Measurements from ENCODE around the gene NDUFC2.
"Not testable (repeated sequence)": the region's sequence is repeated elsewhere in the genome, so short reads cannot be mapped to it uniquely, and the experiment has no call there.

Gene NDUFC2

GRCh38 chr11:78078218-78079167 lies 1.2 kb downstream of the NDUFC2 start:
- no peak for DNase-seq

- DNase-seq, result not testable (repeated sequence)
Measured at GRCh38 chr11:78077592-78077991, 2.1 kb downstream of the NDUFC2 start.

- no peak for DNase-seq
Measured at GRCh38 chr11:78076733-78077403, 2.8 kb downstream of the NDUFC2 start.

- no peak for DNase-seq
Measured at GRCh38 chr11:78074756-78075155, 4.9 kb downstream of the NDUFC2 start.

GRCh38 chr11:78072455-78072854 lies 7.2 kb downstream of the NDUFC2 start:
- DNase-seq, result no peak

- DNase-seq, result no peak
Measured at GRCh38 chr11:78071717-78072116, 7.9 kb downstream of the NDUFC2 start.

GRCh38 chr11:78070621-78071020 lies 9.0 kb downstream of the NDUFC2 start:
- DNase-seq, result no peak

- DNase-seq, result no peak
Measured at GRCh38 chr11:78069465-78069864, 10.2 kb downstream of the NDUFC2 start.

- DNase-seq, result no peak
Measured at GRCh38 chr11:78067704-78068103, 12.0 kb downstream of the NDUFC2 start.

- DNase-seq, result no peak
Measured at GRCh38 chr11:78066471-78066870, 13.2 kb downstream of the NDUFC2 start.

GRCh38 chr11:78065203-78065602 lies 14.5 kb downstream of the NDUFC2 start:
- no peak for DNase-seq

GRCh38 chr11:78063440-78064181 lies 16.1 kb downstream of the NDUFC2 start, which contains the start of gene THRSP:
TSS of gene THRSP (plus strand) at chr11:78063861. CDS start at chr11:78063882, 21 bp downstream.
- no peak for DNase-seq

- DNase-seq, result no peak
Measured at GRCh38 chr11:78062671-78063070, 17.0 kb downstream of the NDUFC2 start.

- no peak for DNase-seq
Measured at GRCh38 chr11:78061921-78062311, 17.7 kb downstream of the NDUFC2 start.

GRCh38 chr11:78061088-78061920 lies 18.4 kb downstream of the NDUFC2 start:
- no peak for DNase-seq

GRCh38 chr11:78060533-78060932 lies 19.1 kb downstream of the NDUFC2 start:
- no peak for DNase-seq

GRCh38 chr11:78059749-78060328 lies 19.8 kb downstream of the NDUFC2 start:
- not testable (repeated sequence) for DNase-seq

GRCh38 chr11:78057462-78058055 lies 22.1 kb downstream of the NDUFC2 start:
- no peak for DNase-seq

GRCh38 chr11:78056093-78056492 lies 23.6 kb downstream of the NDUFC2 start:
- DNase-seq, result no peak

- no peak for DNase-seq
Measured at GRCh38 chr11:78054971-78055370, 24.7 kb downstream of the NDUFC2 start.
